DMS114 treated with DMSO at 0.1 percent for 48 hours (cell line): ENCODE measurements around the gene APBA2.

Source experiments
- DNase-seq: peaks from one replicate; lab custom pipeline; 2025; ENCODE audit not compliant: unreplicated experiment; lab: John Stamatoyannopoulos, UW

The APBA2 gene

DNA sequence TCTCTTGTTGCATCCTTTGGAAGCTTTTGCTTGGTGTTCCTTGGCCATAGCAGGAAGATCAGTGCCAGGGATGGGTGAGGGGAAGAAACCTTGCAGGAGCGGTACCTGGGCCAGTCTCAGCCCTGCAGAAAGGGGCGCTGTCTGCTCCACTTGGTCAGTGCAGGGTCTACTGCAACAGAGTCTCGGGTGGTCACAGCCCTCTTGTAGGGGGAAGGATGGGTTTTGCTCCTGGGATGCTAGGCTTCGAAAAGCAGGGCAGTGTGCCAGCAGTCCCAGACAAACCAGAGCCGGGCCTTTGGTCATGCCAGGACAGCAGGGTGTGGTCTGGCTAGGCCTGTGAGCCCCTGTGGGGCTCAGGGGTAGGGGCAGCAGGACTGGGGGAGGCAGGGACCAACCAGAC is 186.7 kb downstream of the APBA2 start:
- DNase-seq: no peak

- DNase-seq: no peak
Measured at GRCh38 chr15:29074045-29074444, 188.3 kb downstream of the APBA2 start.

GRCh38 chr15:29078541-29078940 is 192.8 kb downstream of the APBA2 start:
- no peak for DNase-seq

DNA sequence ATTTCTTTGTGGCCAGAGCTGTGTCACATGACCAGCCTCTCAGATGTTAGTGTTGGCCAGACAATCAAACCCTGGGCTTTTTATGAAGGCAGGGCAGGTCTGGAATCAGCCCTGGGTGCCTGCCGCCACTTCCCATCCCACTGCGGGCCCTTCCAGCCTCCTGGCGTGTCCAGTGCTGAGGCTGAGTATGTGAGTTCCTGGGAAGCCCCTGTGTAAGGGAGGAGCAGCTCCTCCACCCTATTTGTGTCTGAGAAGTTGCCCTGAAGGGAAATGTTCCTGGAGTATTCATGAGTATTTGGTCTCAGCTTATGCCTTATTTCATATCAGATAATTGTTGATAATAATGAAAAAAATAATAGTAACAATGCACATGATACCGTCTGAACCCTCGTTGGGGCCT is 193.7 kb downstream of the APBA2 start:
- no peak for DNase-seq

DNA sequence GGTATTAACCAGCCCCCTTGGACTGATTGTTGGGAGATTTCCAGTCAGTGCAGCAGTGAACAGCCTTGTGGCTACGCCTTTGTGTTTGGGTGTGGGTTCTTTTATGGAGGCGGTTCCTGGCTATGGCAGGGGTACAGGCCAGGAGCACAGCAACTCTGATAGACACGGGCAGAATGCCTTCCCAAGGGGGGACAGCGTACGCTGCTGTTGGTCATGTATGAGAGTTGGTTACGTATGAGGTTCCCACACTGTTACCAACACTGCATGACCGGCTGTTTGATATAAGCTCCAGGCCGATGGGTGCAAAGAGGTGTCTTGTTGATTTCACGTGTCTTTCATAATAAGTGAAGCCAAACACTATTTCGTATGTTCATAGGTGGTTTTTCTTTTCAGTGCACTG is 196.0 kb downstream of the APBA2 start:
- DNase-seq: no peak

DNA sequence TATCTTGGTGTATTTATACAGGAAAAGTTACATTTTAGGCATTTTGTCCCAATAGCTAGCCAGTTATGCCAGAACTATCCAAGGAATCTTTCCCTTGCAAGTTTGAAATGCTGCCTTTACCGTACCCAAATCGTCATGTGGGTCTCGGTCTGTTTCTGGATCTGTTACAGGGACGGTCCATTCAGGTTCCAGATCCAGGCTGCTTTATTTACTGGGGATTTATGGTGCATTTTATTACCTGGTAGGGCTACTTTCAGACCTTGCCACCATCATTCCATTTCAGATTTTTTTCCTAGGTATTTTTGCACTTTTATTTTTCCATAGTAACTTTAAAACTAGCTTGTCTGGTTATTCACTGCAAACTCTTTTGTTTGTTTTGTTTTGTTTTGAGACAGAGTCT is 197.4 kb downstream of the APBA2 start:
- DNase-seq: no peak

DNA sequence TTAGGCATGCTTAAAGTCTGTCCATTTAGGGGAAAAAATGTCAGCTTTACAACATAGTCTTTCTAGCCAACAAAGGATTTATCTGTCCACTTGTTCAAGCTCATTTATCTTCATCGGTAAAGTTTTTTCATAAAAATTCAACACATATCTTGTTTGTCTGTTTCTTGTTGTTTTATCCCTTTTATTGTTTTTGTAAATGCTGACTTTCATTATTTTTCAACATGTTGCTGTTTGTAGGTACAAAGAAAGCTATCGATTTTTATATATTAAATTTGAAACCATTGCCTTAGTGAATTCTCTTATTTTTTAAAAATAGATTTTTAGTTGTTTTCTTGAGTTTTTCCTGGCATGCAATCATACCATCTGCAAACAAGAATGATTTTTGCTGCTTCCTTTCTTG is 198.1 kb downstream of the APBA2 start:
- DNase-seq: no peak

- no peak for DNase-seq
Measured at GRCh38 chr15:29086001-29086400, 200.2 kb downstream of the APBA2 start.

DNA sequence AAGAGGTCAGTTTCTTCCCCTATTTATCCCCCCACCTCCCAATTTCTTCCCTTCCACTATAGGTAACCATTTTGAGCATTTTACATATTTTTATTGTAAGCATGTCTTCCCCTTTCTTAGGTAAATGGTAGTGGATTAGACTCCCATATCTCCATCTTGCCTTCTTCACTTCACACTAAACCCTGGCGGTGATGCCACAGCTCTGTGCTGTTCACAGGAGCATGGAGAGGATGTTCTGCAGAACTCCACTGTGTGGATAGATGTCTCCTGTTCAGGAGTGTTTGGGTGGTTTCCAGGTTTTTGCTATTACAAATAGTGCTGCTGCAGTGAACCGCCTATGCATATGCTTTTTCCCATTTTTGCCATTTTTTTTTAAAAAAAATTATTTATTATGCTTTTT is 201.1 kb downstream of the APBA2 start:
- DNase-seq: no peak

DNA sequence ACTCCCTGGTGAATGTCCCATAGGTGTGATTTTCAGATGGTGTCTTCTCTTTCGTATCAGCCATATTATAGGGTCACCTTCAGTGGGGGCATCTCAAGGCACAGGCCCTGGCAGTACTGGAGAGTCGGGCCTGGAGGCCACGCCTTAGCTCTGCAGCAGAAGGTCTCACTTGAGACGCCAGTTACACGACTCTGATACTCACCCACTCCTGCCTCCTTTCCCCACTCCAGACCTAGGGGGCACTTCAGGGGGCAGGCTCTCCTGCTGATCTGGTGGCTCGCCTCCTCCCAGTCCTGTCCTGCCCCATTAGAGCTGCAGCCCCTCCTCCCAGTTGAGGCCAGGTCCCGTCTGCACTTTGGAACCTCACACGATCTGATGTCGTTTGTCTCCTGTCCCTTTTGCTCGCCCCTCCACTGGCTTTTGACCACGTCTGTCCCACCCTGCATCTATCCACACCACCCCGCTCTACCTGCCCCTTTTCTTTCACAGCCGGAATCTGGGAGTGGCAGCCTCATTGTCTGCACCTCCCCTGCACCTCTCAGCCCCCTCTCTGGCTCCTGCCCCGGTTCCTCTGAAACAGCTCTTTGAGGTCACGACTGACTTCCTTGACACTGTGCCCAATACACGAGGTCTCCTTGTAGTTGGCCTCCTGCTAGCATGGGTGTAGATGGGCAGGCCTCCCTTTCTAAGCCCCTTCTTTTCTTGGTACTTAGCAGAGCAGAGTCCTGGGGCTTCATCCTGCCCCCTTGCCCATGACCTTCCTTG is 201.9 kb downstream of the APBA2 start:
- no peak for DNase-seq

GRCh38 chr15:29088666-29089065 is 202.9 kb downstream of the APBA2 start:
- no peak for DNase-seq

DNA sequence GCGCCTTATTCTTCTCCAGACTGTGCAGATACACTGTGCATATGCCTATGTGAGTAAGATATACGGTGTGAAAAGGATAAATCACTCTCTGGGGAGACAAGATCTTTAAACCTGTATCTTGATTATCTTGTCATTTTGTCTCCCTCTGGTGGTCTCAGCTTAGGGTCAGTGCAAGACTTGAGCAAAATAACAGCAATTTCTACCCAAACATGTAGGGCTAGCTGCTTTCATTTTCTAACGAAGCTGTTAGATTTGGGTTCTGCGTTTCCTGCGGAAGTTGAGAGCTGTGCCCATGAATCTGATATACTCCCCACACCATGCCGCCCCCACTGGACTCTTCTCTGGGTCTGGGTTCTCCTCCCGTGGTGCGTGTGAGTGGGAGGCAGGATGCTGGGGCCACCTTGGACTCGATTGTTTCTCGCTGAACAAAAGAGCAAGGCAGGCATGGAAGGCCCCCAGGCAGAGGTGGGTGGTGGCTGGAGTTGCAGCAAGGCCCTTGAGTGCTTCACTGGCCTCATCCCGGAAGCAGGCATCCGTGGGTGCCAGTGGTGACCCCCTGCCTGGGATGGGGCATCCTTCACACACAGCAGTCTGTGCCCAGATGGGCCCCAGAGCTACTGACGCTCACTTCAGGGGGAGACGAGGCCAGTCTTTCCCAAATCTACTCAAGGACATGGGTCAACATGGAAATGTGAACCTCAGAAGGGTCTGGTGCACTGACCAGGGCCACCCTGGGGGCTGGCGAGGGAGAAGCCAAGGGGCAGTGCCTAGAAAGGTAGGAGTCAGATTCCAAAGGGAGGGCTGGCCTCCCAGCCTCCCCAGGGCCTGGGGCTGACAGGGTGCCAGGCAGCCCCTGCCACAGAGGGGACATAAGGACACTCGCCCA is 204.2 kb downstream of the APBA2 start:
- no peak for DNase-seq

GRCh38 chr15:29090617-29091466 is 205.1 kb downstream of the APBA2 start:
- DNase-seq: no peak

DNA sequence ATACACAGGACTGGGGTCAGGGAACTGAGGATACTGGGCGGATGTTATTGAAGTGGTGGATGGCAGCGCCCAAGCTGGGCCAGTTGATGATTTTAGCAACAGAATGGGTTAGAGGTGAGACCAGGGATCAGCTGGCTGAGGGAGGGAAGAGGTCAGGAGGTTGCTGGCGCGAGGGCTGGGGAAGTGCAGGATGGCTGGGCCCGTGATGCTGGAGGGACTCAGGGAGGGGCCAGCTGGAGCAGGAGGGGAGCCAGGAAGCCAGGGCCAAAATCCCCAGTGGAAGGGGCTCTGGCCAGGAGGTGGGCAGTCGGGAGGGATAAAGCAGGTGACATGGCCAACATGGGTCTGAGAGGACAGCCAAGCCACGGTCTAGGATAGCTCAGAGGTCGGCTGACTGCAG is 205.9 kb downstream of the APBA2 start:
- no peak for DNase-seq

- no peak for DNase-seq
Measured at GRCh38 chr15:29092376-29093064, 206.7 kb downstream of the APBA2 start.

- DNase-seq: no peak
Measured at GRCh38 chr15:29093065-29093435, 207.3 kb downstream of the APBA2 start.

DNA sequence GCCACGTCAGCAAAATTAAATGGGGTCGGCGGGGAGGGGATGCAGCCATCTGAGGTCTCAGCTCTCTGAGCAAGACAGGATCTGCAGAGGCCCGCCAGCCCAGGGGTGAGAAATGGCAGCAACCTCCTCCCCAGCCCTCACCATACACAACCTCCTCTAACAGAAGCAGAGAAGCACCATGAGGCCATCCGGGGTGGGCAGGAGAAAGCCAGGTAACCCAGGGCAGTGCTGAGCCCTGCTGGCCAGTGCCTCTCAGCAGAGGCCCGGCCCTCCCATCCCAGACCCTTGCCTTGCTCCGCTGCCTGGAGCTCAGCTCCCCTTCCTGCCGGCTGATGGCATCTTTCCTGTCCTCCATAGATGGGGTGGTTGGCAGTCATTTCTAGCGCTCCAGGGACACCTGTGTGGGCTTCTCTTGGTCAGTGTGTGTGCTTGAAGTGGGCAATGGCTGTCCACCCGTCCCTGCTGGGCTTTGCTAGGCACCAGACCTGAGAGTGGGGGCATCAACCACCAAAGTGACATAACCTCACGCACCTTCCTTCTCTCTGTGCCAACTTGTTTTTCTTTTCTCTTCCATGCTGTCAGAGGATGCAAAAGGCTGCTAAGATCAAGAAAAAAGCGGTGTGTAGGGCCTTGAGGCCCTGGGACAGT is 208.0 kb downstream of the APBA2 start:
- no peak for DNase-seq

DNA sequence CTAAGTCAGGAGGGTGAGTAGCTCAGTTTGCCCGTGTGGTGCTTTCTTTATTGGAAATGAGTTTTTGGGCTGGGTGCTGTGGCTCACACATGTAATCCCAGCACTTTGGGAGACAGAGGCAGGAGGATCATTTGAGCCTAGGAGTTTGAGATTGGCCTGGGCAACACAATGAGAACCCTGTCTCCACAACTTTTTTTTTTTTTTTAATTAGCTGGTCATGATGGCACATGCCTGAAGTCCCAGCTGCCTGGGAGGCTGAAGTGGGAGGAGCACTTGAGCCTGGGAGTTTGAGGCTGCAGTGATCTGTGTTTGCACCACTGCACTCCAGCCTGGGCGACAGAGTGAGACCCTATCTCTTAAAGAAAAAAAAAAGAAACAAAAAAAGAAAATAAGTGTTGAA is 208.9 kb downstream of the APBA2 start:
- DNase-seq: no peak

GRCh38 chr15:29095746-29096145 is 210.0 kb downstream of the APBA2 start:
- DNase-seq: no peak

DNA sequence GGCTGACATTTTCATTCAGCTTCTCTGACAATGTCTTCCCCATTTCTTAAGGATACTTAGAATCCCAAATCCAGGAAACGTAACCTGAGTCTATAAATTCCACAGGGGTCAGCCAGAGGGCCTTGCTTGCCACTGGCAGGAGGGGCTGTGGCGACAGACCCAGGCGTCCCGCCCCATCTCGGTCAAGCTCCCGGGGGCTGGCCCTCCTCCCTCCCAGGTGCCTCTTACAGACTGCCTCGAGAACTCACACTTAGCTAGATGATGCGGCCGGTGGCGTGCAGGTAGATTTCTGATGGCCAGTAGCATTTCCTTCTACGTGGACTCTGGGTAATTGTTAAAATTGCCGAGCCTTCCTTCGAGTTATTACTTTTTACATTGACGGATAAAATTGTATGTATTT is 211.4 kb downstream of the APBA2 start:
- no peak for DNase-seq
